Subcutaneous adipose tissue (tissue), 4 donors: ENCODE results near the gene PEF1. TPM values are rescaled to one million over a fixed set of nuclear protein-coding genes. Genes with fewer than 3 reads are reported as not detected.

ENCODE experiments used
- total RNA-seq, 4 donors: library from RNA; depleted of rRNA; stranded (reverse); fragments of >200 nt; gene quantifications; one replicate each; pipeline ENCODE4 v1.1.0, GENCODE V29; 2016
- TF ChIP-seq, protein P1 (sequence below): fragments of 450-650 bp; IDR thresholded peaks from one replicate; pipeline ENCODE4 v1.5.1; 2016; ENCODE audit warnings: low read depth, mild to moderate bottlenecking, control low read depth, antibody characterized with exemption, moderate library complexity

The PEF1 gene
- total RNA-seq, 4 donors from 2014 or later, result 49.6 to 68.8 (median 56.9) TPM

DNA sequence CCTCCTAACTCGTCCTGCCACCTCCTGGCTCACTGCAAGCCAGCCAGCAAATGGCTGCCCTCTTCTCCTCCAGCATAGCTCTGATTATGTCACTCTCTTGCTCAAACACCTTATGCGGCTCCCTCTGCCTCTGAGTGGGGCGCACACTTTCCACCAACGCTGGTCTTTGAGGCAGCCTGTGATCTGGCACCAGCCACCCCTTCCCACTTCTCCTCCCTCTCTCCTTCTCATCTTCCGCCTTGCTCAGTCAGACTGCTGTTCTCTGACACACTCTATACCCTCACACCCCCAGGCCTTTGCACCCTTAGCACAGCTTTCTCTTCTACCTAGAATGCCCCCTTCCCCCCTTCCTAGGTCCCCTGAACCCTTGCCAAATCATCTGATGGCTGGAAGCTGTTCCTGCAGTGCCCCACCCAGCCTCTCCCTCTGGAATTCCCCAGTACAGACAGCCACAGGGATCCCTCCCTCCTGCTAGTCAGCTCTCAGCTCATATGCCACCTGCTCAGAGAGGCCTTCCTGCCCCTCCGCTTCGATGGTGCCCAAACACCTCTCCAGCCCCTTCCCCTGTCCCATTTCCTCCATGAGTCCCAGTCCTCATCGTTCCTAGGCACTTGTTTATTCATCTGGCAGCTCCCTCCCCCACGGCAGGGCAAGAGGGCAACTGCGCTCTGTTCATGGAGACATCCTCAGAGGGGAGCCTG is 21.7 kb upstream of the PEF1 start:
- TF ChIP-seq, protein P1, sequence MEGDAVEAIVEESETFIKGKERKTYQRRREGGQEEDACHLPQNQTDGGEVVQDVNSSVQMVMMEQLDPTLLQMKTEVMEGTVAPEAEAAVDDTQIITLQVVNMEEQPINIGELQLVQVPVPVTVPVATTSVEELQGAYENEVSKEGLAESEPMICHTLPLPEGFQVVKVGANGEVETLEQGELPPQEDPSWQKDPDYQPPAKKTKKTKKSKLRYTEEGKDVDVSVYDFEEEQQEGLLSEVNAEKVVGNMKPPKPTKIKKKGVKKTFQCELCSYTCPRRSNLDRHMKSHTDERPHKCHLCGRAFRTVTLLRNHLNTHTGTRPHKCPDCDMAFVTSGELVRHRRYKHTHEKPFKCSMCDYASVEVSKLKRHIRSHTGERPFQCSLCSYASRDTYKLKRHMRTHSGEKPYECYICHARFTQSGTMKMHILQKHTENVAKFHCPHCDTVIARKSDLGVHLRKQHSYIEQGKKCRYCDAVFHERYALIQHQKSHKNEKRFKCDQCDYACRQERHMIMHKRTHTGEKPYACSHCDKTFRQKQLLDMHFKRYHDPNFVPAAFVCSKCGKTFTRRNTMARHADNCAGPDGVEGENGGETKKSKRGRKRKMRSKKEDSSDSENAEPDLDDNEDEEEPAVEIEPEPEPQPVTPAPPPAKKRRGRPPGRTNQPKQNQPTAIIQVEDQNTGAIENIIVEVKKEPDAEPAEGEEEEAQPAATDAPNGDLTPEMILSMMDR, result no peak

DNA sequence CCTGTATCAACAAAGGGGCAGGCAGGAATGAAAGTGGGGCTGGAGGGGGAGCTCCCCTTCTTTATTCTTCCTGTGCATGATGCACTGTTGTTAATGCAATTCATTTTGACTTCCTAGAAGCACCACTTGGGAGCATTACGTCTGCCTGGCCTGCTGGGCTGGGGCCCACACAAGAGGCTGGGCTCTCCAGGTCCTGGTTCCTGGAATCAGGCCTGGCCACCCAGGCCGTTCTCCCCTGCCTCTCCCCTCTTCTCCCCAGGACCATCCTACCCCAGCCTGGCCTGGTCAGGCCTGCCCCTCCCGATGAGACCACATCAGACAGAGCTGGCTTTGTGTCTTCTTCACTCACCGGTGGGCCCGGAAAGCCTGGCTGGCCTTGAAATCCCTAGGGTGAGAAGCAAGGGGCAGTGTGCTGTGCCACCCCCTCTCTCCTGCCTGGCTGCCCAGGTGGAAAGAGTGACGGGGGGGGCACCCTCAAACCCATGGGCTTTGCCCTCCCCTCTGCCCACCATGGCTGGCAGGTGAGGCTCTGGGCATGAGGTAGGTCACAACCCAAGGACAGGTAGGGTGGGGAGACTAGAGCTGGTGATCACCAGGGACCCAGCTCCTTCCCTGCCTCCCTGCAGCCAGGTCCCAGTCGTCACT is 20.7 kb upstream of the PEF1 start:
- TF ChIP-seq, protein P1, result no peak

DNA sequence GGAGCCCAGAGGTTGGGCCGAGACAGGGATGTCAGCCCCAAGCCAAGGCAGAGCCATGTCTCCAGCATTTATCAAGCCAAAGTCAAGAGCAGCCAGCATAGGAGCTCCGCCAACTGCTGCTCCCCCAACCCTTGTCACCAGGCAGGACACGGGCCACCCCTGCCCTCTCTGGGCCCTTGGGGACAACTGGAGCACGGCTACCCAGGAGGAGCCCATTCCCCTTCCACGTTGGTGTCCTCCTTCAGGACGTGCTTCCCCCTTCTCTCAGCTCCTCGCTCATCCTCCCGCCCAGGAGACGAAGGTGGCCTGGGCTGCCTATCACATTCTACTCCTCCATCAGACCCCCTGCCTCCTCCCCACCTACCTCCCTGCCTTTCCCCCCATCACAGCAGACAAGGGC is 19.9 kb upstream of the PEF1 start:
- TF ChIP-seq, protein P1, result no peak

DNA sequence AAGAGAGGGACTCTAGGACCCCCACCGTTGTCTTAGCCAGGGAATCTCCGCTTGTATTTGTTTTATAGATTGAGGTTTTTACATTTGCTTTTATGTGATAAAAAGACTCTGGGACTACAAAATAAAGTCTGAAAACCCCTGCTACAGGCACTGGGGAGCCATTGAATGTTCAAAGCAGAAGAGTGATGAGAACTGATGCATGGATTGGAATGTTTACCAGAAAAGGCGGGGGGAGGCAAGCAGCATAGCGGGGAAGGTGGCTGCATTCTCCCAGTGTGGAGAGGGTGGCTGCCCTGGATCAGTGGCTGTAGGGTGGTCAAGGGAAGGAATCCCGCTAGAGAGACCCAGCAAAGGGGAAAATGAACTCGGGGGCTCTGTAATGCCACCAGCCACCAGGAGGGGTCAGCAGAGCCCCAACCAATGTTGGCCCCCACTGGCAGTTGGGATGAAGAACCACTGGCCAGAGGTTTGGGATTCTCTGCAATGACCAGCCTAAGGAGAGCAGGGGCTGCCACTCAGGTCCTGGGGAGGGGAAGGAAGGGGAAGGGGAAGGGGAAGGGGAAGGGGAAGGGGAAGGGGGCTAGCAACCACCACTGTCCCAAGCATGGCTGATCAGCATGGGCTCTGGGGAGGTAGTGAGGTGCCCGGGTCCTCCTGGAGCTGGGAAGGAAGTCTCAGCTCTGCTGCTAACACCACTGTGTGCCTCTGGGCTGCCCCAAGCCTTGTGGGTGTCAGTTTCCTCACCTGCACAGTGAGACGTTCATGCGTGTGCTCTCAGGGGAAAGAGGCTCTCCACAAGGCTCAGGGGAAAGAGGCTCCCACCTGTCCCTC is 19.2 kb upstream of the PEF1 start:
- TF ChIP-seq, protein P1, result no peak

DNA sequence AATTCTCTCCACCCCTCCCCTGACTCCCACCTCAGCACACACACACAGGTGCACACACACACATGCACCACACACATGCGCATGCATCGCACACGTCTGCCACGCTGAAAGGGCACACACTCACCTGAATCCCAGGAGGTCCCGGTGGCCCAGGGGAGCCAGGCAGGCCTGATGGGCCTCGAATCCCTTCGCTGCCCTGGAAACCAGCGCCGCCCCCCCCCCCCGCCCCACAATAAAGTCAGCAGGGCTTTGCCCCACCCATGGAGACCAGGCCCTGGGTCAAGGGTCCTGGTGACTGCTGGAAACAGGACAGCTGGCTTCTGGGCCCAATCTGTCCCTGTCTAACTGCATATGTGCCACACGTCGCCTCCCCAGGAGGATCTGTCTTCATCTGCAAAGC is 17.8 kb upstream of the PEF1 start:
- TF ChIP-seq, protein P1, result no peak

DNA sequence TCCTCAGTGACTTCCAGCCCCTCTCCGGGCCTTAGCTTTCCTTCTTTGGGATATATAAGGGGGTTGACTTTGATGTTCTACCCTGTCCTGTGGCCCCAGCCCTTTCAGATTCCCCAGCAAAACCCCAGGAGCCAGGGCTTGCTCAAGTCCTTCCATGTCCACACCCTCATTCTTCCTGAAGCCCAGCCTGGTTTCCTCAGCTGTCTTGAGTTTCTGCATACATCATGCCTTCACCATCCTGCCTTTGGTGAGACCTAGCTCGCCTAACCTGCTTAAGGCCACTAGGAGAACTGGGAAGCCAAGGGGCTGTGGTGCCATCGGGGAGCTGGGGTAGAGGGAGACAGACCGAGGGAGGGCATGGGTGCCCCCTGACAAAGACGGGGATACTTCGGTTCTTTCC is 17.2 kb upstream of the PEF1 start:
- TF ChIP-seq, protein P1, result no peak
